GM23338 (cell line): Measurements from ENCODE around the gene DENND1B. TPM values are rescaled to one million over a fixed set of nuclear protein-coding genes. Genes with fewer than 3 reads are reported as not detected.

Experiments
- ATAC-seq: fragments of 200-7000 bp; cut with Tn5 transposase; 3 replicates; pipeline ENCODE4 v1.9.1; 2020
- DNase-seq: peaks from one replicate; pipeline ENCODE4 v3.0.0-alpha.2; 2015; ENCODE audit warnings: low spot score
- H2AFZ ChIP-seq: fragments of 200-600 bp; sonication (generic); 2 replicates; pipeline ENCODE4 v1.8.0; 2016; ENCODE audit warnings: antibody characterized with exemption, mild to moderate bottlenecking, moderate library complexity
- H3F3A ChIP-seq: fragments of 200-600 bp; sonication (generic); replicated peaks from 2 replicates; pipeline ENCODE4 v1.8.0; 2017; ENCODE audit warnings: antibody characterized with exemption, mixed run types, low read depth
- H3K27ac ChIP-seq: fragments of 200-600 bp; sonication (generic); 2 replicates; pipeline ENCODE4 v1.6.1; 2016; ENCODE audit warnings: low read depth
- H3K27me3 ChIP-seq: fragments of 200-600 bp; sonication (generic); 2 replicates; pipeline ENCODE4 v1.8.0; 2016; ENCODE audit warnings: mild to moderate bottlenecking, mixed run types, moderate library complexity; ENCODE audit not compliant: insufficient read depth
- H3K36me3 ChIP-seq: fragments of 200-600 bp; sonication (generic); 2 replicates; pipeline ENCODE4 v1.8.0; 2016; ENCODE audit warnings: mild to moderate bottlenecking; ENCODE audit not compliant: insufficient read depth
- H3K4me1 ChIP-seq: fragments of 200-600 bp; sonication (generic); 2 replicates; pipeline ENCODE4 v1.8.0; 2016; ENCODE audit warnings: mild to moderate bottlenecking, moderate library complexity; ENCODE audit not compliant: insufficient read depth
- H3K4me2 ChIP-seq: fragments of 200-600 bp; sonication (generic); 2 replicates; pipeline ENCODE4 v1.7.1; 2017; ENCODE audit warnings: mixed run types
- H3K4me3 ChIP-seq: fragments of 200-600 bp; sonication (generic); 2 replicates; pipeline ENCODE4 v1.6.1; 2016; ENCODE audit warnings: mixed run types
- H3K79me2 ChIP-seq: fragments of 200-600 bp; sonication (generic); replicated peaks from 2 replicates; pipeline ENCODE4 v1.8.0; 2017; ENCODE audit warnings: mild to moderate bottlenecking; ENCODE audit not compliant: insufficient read depth
- H3K9me2 ChIP-seq: fragments of 200-600 bp; sonication (generic); 2 replicates; pipeline ENCODE4 v1.8.0; 2017; ENCODE audit not compliant: insufficient read depth
- H4K20me1 ChIP-seq: fragments of 200-600 bp; sonication (generic); replicated peaks from 2 replicates; pipeline ENCODE4 v1.8.0; 2017; ENCODE audit warnings: mild to moderate bottlenecking; ENCODE audit not compliant: insufficient read depth
- H3K27ac Mint-ChIP-seq: 2 replicates; pipeline ENCODE4 v1.8.0; 2020; ENCODE audit warnings: inconsistent platforms, mild to moderate bottlenecking, moderate library complexity, mixed read lengths
- H3K27me3 Mint-ChIP-seq: 3 replicates; pipeline ENCODE4 v1.8.0; 2022; ENCODE audit warnings: low read depth, mild to moderate bottlenecking, moderate library complexity, mixed read lengths, inconsistent platforms; ENCODE audit not compliant: insufficient read depth, poor library complexity
- H3K36me3 Mint-ChIP-seq: 3 replicates; pipeline ENCODE4 v1.8.0; 2021; ENCODE audit warnings: low read depth, mild to moderate bottlenecking, inconsistent platforms, moderate library complexity, mixed read lengths
- H3K4me1 Mint-ChIP-seq: 3 replicates; pipeline ENCODE4 v1.8.0; 2020; ENCODE audit warnings: mild to moderate bottlenecking, inconsistent platforms, mixed read lengths
- H3K4me3 Mint-ChIP-seq: 3 replicates; pipeline ENCODE4 v1.8.0; 2021; ENCODE audit warnings: moderate library complexity, mild to moderate bottlenecking, inconsistent platforms, mixed read lengths
- H3K9me3 Mint-ChIP-seq: 3 replicates; pipeline ENCODE4 v1.8.0; 2020; ENCODE audit warnings: moderate library complexity, mild to moderate bottlenecking, inconsistent platforms, mixed read lengths
- CREB1 ChIP-seq: fragments of 250-450 bp; sonication (Bioruptor Pico); IDR thresholded peaks from 2 replicates; pipeline ENCODE4 v1.5.0; 2020; ENCODE audit warnings: low read depth, mild to moderate bottlenecking, moderate library complexity
- CTCF ChIP-seq, 2 experiments: fragments of 200-600 bp in 1 of 2; sonication (generic) in 1 of 2; conservative IDR thresholded peaks; 2 replicates each; pipeline versions ENCODE4 v1.5.1 to v1.6.1; 2016 to 2017; ENCODE audit warnings: antibody characterized with exemption in 2 of 2, low read depth in 2 of 2, mild to moderate bottlenecking in 2 of 2, moderate library complexity in 1 of 2
- ETS1 ChIP-seq: IDR thresholded peaks from 2 replicates; pipeline ENCODE4 v1.6.1; 2016; ENCODE audit warnings: antibody characterized with exemption
- EZH2 ChIP-seq: fragments of 200-600 bp; sonication (generic); IDR thresholded peaks from one replicate; pipeline ENCODE4 v1.8.0; 2017; ENCODE audit warnings: antibody characterized with exemption, mild to moderate bottlenecking, low read depth; ENCODE audit not compliant: unreplicated experiment
- EZH2phosphoT487 ChIP-seq: fragments of 200-600 bp; sonication (generic); IDR thresholded peaks from one replicate; pipeline ENCODE4 v1.8.1; 2018; ENCODE audit warnings: antibody characterized with exemption; ENCODE audit not compliant: unreplicated experiment
- JUNB ChIP-seq: IDR thresholded peaks from one replicate; pipeline ENCODE4 v1.6.1; 2016; ENCODE audit warnings: antibody characterized with exemption; ENCODE audit not compliant: unreplicated experiment
- NANOG ChIP-seq: IDR thresholded peaks from 2 replicates; pipeline ENCODE4 v1.6.1; 2016; ENCODE audit warnings: antibody characterized with exemption, borderline replicate concordance
- POLR2AphosphoS5 ChIP-seq: IDR thresholded peaks from 2 replicates; pipeline ENCODE4 v1.6.1; 2016; ENCODE audit warnings: antibody characterized with exemption, low read depth
- REST ChIP-seq: IDR thresholded peaks from one replicate; pipeline ENCODE4 v1.6.1; 2018; ENCODE audit warnings: antibody characterized with exemption; ENCODE audit not compliant: unreplicated experiment
- STAT1 ChIP-seq: IDR thresholded peaks from one replicate; pipeline ENCODE4 v1.6.1; 2016; ENCODE audit warnings: antibody characterized with exemption; ENCODE audit not compliant: unreplicated experiment
- ZNF114 ChIP-seq: fragments of 250-450 bp; sonication (Bioruptor Pico); IDR thresholded peaks from 2 replicates; pipeline ENCODE4 v1.5.0; 2020; ENCODE audit warnings: mild to moderate bottlenecking, moderate library complexity
- ZNF331 ChIP-seq: fragments of 250-450 bp; sonication (Bioruptor Pico); IDR thresholded peaks from 2 replicates; pipeline ENCODE4 v1.5.0; 2020; ENCODE audit warnings: low read depth, mild to moderate bottlenecking, moderate library complexity
- polyA plus RNA-seq: library from polyadenylated mRNA; unstranded; fragments of >200 nt; fragmentation: Nextera tagmentation; extraction: Ambion mirVana; gene quantifications from 2 replicates; pipeline ENCODE4 v1.2.1, GENCODE V29; 2016
- total RNA-seq: library from RNA; depleted of rRNA; stranded (reverse); fragments of >200 nt; shearing (Covaris generic); gene quantifications from 2 replicates; pipeline ENCODE4 v1.2.3, GENCODE V29; 2014

The DENND1B gene
- total and polyA plus RNA-seq, 2 experiments from 2014 or later, result 4.3 to 5.2 TPM

- TF ChIP-seq ETS1, result no peak
These were observed 152.9 kb downstream of the DENND1B start (continued) for GRCh38 chr1:197622371-197622770.

- H3K4me3 Mint-ChIP-seq, result no peak overlapping the region
- no peak for TF ChIP-seq ETS1
- no peak for TF ChIP-seq ZNF114 (CRISPR knock-in tag)
- TF ChIP-seq NANOG, result no peak
- no peak for TF ChIP-seq JUNB
- TF ChIP-seq REST, result no peak
- TF ChIP-seq ZNF331, result no peak
- no peak for TF ChIP-seq EZH2
- TF ChIP-seq CREB1 (CRISPR knock-in tag), result no peak
- no peak for TF ChIP-seq EZH2phosphoT487
- no peak for TF ChIP-seq POLR2AphosphoS5
- no peak for TF ChIP-seq CTCF (conservative IDR thresholded peaks at IDR 0.05; ENCODE audit: low read depth in 2 of 2)
- TF ChIP-seq STAT1, result no peak
These were observed 153.5 kb downstream of the DENND1B start for GRCh38 chr1:197621761-197622160.

More at GRCh38 chr1:197621761-197622160, 153.5 kb downstream of the DENND1B start:
- Histone ChIP-seq H3K27ac (no peak overlapping the region), H3K79me2 (no peaks in the 10 kb centered on the region), H3K27me3 (no peaks in the 10 kb centered on the region), H2AFZ (no peak overlapping the region), H3K4me3 (no peak overlapping the region), H3K9me2 (no peaks in the 10 kb centered on the region), H3K36me3 (no peaks in the 10 kb centered on the region), H3K4me2 (no peak overlapping the region), H3F3A (no peaks in the 10 kb centered on the region), H4K20me1 (no peaks in the 10 kb centered on the region), H3K4me1 (no peaks in the 10 kb centered on the region)
- ATAC-seq (no peak), DNase-seq (no peak)
- no peaks in the 10 kb centered on the region; the same call in 2 of the 3 replicates for H3K9me3 Mint-ChIP-seq
- H3K27ac Mint-ChIP-seq, result no peak overlapping the region
- no peaks in the 10 kb centered on the region for H3K36me3 Mint-ChIP-seq
- H3K27me3 Mint-ChIP-seq, result no peaks in the 10 kb centered on the region
- H3K4me1 Mint-ChIP-seq, result peaks cover 8% of the 10 kb centered on the region; the same call in 2 of the 3 replicates
